ENCODE measurements around the gene SLC29A4. TPM values are rescaled to one million over a fixed set of nuclear protein-coding genes. Genes with fewer than 3 reads are reported as not detected.
"Not testable (repeated sequence)": the region's sequence is repeated elsewhere in the genome, so short reads cannot be mapped to it uniquely, and the experiment has no call there.

Gene SLC29A4
- total and polyA plus RNA-seq, 12 donors = 0.69 to 22.0 (median 3.5) TPM

- Histone ChIP-seq H3K4me3 (no peak overlapping the region), H3K27me3 (no peaks in the 10 kb centered on the region), H3K9me3 (replicated peaks in 1 of 3) (no peaks in the 10 kb centered on the region), H3K36me3 (replicated peaks in 1 of 2) (peaks cover 0 to 17% of the 10 kb centered on the region in 2 donors), H3K27ac (no peak overlapping the region), H3K4me1 (replicated peaks in 1 of 2) (no peaks in the 10 kb centered on the region)
- no peak for DNase-seq
- TF ChIP-seq POLR2A (IDR thresholded peaks at IDR 0.05) (no peak), CTCF (IDR thresholded peaks at IDR 0.05) (no peak)
- 67 to 70% (median 68%) methylated on average over 12 to 35 of the region's 35 CpGs for WGBS, 4 donors
- intact Hi-C loops (cut with DNase I) = no loop called here
Measured at GRCh38 chr7:5303591-5304505, 21.1 kb downstream of the SLC29A4 start.

- H3K4me3 ChIP-seq; H3K27me3 ChIP-seq; DNase-seq; H3K9me3 ChIP-seq (replicated peaks in 1 of 3); intact Hi-C loops (cut with DNase I); H3K27ac ChIP-seq; H3K4me1 ChIP-seq (replicated peaks in 1 of 2): not testable (repeated sequence)
- H3K36me3 ChIP-seq (replicated peaks in 1 of 2) = peaks cover 0 to 23% of the 10 kb centered on the region in 2 donors
- WGBS, 4 donors = 77 to 88% (median 87%) methylated on average over 2 to 9 of the region's 9 CpGs
Measured at GRCh38 chr7:5305050-5305449, 22.3 kb downstream of the SLC29A4 start.

DNA sequence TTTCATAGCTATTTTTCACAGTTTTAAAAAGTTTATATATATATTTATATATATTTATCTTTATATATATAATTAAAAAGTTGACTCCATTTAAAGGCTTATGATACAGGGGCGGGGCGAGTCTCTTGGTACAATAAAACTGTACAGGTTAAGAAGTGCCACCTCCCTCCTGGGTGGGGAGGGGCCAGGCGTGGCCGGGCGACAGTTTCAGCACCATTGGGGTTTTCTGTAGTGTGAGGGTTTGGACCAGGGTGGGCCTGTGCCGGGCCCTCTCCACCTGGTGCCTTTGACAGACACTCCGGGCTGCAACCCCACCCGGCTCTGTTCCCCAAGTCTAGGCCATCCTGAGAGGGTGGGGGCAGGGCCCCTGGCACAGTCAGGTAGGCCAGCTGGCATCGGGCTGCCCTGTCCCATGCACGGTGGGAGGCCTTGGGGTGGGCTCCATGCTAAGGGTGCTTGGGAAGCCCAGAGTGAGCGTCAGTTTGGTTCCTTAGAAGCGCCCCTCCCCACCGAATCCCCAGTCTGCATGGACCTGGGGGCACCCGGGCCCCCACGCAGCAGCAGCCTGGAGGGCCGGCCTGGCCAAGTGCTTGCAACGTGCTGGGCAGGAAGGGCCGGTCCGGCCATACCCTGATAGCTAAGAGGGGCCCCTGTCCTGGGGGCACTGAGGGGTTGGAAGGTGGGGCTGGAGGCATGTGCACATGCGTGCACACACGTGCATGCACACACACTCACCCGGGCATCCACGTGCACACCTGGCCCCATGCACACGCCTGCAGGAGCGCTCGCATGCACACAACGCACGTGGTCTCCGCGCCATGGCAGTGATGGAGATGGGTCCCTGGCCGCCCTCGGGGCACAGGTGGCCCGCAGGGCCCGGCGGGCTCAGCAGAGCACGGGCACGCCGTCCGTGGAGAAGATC is 24.7 kb downstream of the SLC29A4 start:
- H3K27me3 ChIP-seq; H3K4me1 ChIP-seq (replicated peaks in 1 of 2); H3K4me3 ChIP-seq; intact Hi-C loops (cut with DNase I); DNase-seq; H3K27ac ChIP-seq; H3K9me3 ChIP-seq (replicated peaks in 1 of 3): not testable (repeated sequence)
- 93 to 96% (median 95%) methylated on average over 8 to 39 of the region's 39 CpGs for WGBS, 4 donors
- peaks cover 0 to 48% of the 10 kb centered on the region in 2 donors for H3K36me3 ChIP-seq (replicated peaks in 1 of 2)

- Histone ChIP-seq H3K9me3 (replicated peaks in 1 of 3) (no peaks in the 10 kb centered on the region), H3K4me3 (no peak overlapping the region), H3K36me3 (replicated peaks in 1 of 2) (peaks cover 0 to 50% of the 10 kb centered on the region in 2 donors), H3K4me1 (replicated peaks in 1 of 2) (no peaks in the 10 kb centered on the region), H3K27ac (no peak overlapping the region), H3K27me3 (no peaks in the 10 kb centered on the region)
- WGBS, 4 donors = 65 to 73% (median 70%) methylated on average over 4 to 25 of the region's 25 CpGs
- no peak for TF ChIP-seq POLR2A (IDR thresholded peaks at IDR 0.05)
- TF ChIP-seq CTCF (IDR thresholded peaks at IDR 0.05) = no peak
- DNase-seq = peak in 5 of 7 donors; percentile 41 to 63 (median 57)
- intact Hi-C loops (cut with DNase I) = no loop called here
Measured at GRCh38 chr7:5309146-5309545, 26.4 kb downstream of the SLC29A4 start.

- 92 to 96% (median 95%) methylated on average over 16 of the region's 16 CpGs for WGBS, 4 donors
- intact Hi-C loops (cut with DNase I) = no loop called here
- Histone ChIP-seq H3K4me1 (replicated peaks in 1 of 2) (no peaks in the 10 kb centered on the region), H3K27me3 (no peaks in the 10 kb centered on the region), H3K9me3 (replicated peaks in 1 of 3) (no peaks in the 10 kb centered on the region), H3K36me3 (replicated peaks in 1 of 2) (peaks cover 0 to 67% of the 10 kb centered on the region in 2 donors), H3K27ac (no peak overlapping the region), H3K4me3 (no peak overlapping the region)
- DNase-seq = no peak
- TF ChIP-seq POLR2A (IDR thresholded peaks at IDR 0.05) = no peak
- TF ChIP-seq CTCF (IDR thresholded peaks at IDR 0.05) = no peak
Measured at GRCh38 chr7:5310822-5311405, 28.2 kb downstream of the SLC29A4 start.

DNA sequence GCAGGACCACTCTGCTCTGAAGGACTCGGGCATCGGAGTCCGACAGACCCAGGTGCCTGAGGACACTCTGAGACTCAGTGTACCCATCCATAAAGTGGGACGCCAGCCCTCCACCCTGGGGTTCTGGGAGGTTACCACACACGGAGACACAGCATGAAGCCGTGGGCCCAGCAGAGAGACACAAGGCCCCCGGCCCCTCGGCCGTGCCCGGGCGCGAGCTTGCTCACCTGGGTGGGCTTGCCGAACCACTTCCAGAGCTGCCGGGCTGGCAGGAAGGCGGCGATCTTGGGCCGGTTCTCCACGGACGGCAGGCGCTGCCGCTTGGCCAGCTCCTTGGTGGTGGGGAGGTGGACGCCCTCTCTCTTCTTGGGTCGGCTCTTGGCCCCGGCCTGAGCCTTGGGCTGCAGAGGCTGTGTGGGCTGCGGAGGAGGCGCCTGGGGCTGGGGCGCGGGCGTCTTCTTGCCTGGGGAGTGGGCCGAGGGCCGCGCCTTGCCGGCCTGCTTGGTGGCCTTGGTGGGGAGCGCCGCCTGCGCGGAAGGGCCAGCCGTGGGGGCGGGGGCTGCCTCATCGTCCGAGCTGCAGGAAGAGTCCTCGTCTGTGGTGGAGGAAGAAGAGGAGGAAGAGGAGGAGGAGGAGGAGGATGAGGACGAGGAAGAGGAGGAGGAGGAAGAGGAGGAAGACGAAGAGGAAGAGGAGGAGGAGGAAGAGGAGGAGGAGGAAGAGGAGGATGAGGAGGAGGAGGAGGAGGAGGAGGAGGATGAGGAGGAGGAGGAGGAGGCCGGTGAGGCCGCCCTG is 29.7 kb downstream of the SLC29A4 start:
- intact Hi-C loops (cut with DNase I); H3K4me3 ChIP-seq; H3K27ac ChIP-seq; H3K4me1 ChIP-seq (replicated peaks in 1 of 2); H3K9me3 ChIP-seq (replicated peaks in 1 of 3); H3K27me3 ChIP-seq; DNase-seq: not testable (repeated sequence)
- peaks cover 0 to 74% of the 10 kb centered on the region in 2 donors for H3K36me3 ChIP-seq (replicated peaks in 1 of 2)
- WGBS, 4 donors = 86 to 93% (median 90%) methylated on average over 11 to 38 of the region's 46 CpGs

All from adrenal gland (tissue), 12 donors.